Measurements from ENCODE around the gene CFAP46. TPM values are rescaled to one million over a fixed set of nuclear protein-coding genes. Genes with fewer than 3 reads are reported as not detected.
"Not testable (repeated sequence)": the region's sequence is repeated elsewhere in the genome, so short reads cannot be mapped to it uniquely, and the experiment has no call there.

CFAP46 gene
- total and polyA plus RNA-seq, 2 experiments from 2014 or later: 3.1 to 5.4 TPM

DNA sequence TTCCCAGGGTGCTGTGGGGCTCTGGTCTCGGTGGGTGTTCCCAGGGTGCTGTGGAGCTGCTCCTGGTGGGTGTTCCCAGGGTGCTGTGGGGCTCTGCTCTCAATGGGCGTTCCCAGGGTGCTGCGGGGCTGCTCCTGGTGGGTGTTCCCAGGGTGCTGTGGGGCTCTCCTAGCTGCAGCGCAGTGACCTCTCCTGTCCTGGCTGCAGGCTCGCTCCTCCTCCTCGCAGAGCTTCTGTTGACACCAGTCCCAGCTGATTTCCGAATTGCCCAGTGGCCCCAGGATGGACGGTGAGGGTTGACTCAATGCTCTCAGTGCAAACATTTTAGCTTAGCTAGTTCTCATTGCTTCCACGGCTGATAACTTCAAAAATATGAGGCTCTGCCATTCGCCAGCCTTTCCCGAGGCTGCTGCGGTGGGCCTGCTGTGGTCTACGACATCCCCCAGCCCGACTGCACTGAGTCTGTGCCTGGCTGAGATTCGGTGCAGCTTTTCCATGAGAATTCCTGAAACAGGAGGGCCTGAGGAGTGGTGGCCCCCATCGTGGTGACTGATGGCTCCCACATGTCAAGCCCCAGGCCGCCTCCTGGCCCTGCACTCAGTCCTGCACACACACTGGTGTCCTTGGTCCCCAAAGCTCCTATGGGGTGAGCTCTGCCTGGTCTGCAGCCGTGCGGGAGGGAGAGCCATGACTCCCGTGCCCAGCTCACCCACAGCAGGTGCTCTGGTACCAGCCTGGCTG, 98.1 kb downstream of the CFAP46 start (continued):
- TF ChIP-seq, protein P1, sequence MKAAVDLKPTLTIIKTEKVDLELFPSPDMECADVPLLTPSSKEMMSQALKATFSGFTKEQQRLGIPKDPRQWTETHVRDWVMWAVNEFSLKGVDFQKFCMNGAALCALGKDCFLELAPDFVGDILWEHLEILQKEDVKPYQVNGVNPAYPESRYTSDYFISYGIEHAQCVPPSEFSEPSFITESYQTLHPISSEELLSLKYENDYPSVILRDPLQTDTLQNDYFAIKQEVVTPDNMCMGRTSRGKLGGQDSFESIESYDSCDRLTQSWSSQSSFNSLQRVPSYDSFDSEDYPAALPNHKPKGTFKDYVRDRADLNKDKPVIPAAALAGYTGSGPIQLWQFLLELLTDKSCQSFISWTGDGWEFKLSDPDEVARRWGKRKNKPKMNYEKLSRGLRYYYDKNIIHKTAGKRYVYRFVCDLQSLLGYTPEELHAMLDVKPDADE (IDR thresholded peaks at IDR 0.05): no peak

DNA sequence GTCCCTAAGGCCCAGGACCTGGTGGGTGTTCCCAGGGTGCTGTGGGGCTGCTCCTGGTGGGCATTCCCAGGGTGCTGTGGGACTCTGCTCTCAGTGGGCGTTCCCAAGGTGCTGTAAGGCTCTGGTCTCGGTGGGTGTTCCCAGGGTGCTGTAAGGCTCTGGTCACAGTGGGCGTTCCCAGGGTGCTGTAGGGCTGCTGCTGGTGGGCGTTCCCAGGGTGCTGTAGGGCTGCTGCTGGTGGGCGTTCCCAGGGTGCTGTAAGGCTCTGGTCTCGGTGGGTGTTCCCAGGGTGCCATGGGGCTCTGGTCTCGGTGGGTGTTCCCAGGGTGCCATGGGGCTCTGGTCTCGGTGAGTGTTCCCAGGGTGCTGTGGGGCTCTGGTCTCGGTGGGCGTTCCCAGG, 99.1 kb downstream of the CFAP46 start:
- H3K4me3 ChIP-seq; H3K4me1 ChIP-seq (ENCODE audit: insufficient read depth); H3K27me3 ChIP-seq (ENCODE audit: insufficient read depth); H4K20me1 ChIP-seq (replicated peaks; ENCODE audit: insufficient read depth); H2AFZ ChIP-seq; H3K4me2 ChIP-seq; H3K4me1 Mint-ChIP-seq; H3K27me3 Mint-ChIP-seq (ENCODE audit: insufficient read depth, low read depth, poor library complexity); H3K27ac Mint-ChIP-seq; DNase-seq (ENCODE audit: low spot score); H3K27ac ChIP-seq (ENCODE audit: low read depth); H3K4me3 Mint-ChIP-seq; H3K9me2 ChIP-seq (ENCODE audit: insufficient read depth); H3K79me2 ChIP-seq (replicated peaks; ENCODE audit: insufficient read depth); H3F3A ChIP-seq (replicated peaks; ENCODE audit: low read depth); H3K36me3 ChIP-seq (ENCODE audit: insufficient read depth); ATAC-seq: not testable (repeated sequence)
- H3K9me3 Mint-ChIP-seq: peaks cover 28% of the 10 kb centered on the region
- H3K36me3 Mint-ChIP-seq (ENCODE audit: low read depth): peaks cover 11% of the 10 kb centered on the region; the same call in 2 of the 3 replicates

DNA sequence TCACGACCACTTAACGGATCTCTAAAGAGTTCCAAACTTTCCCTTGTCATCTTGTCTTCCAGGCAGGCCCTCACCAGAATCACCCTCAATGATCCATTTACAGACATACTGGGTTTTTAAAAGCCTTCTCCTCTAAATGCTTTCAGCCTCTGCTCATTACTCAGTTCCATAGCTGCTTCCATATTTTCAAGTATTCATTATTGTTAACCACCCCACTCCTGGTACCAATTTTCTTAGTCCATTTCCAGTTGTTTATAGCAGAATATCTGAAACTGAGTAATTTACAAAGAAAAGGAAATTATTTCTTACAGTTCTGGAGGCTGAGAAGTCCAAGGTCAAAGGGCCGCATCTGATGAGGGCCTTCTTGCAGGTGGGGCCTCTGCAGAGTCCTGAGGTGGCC, 100.0 kb downstream of the CFAP46 start:
- Mint-ChIP-seq H3K27me3 (ENCODE audit: insufficient read depth, low read depth, poor library complexity) (peaks cover 4% of the 10 kb centered on the region), H3K4me3 (no peak overlapping the region)

DNA sequence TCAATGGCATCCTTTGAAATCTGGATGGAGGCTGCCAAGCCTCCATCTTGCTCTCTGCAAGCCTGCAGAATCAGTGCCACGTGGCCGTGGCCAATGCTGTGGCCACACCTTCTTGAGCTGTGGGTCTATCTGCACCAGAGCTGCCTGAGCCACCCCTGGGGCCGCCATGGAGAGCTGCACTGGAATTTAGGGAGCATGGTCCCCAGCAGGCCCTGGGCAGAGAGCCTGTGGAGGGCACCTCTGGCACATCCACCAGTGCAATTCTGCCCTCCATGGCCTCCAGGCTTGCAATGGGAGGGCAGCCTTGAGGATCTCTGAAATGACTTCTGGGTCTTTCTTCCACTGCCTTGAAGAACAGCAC, 100.8 kb downstream of the CFAP46 start:
- no peaks in the 10 kb centered on the region for H3K27me3 ChIP-seq (ENCODE audit: insufficient read depth)
- peaks cover 11% of the 10 kb centered on the region; the same call in 2 of the 3 replicates for H3K36me3 Mint-ChIP-seq (ENCODE audit: low read depth)
- no peaks in the 10 kb centered on the region for H3K9me2 ChIP-seq (ENCODE audit: insufficient read depth)
- peaks cover 8% of the 10 kb centered on the region; the same call in 1 of the 2 replicates for H3F3A ChIP-seq (replicated peaks; ENCODE audit: low read depth)
- ATAC-seq (no peak), DNase-seq (ENCODE audit: low spot score) (no peak)
- H2AFZ ChIP-seq: no peak overlapping the region
- H3K4me3 Mint-ChIP-seq: no peak overlapping the region
- H3K4me1 ChIP-seq (ENCODE audit: insufficient read depth): no peaks in the 10 kb centered on the region
- H3K4me3 ChIP-seq: no peak overlapping the region
- peaks cover 31% of the 10 kb centered on the region for H3K9me3 Mint-ChIP-seq
- H4K20me1 ChIP-seq (replicated peaks; ENCODE audit: insufficient read depth): no peaks in the 10 kb centered on the region; the same call in 1 of the 2 replicates
- no peak overlapping the region for H3K27ac Mint-ChIP-seq
- no peak overlapping the region for H3K4me2 ChIP-seq
- H3K4me1 Mint-ChIP-seq: no peaks in the 10 kb centered on the region
- peaks cover 7% of the 10 kb centered on the region for H3K27me3 Mint-ChIP-seq (ENCODE audit: insufficient read depth, low read depth, poor library complexity)
- no peaks in the 10 kb centered on the region for H3K36me3 ChIP-seq (ENCODE audit: insufficient read depth)
- H3K79me2 ChIP-seq (replicated peaks; ENCODE audit: insufficient read depth): no peaks in the 10 kb centered on the region
- H3K27ac ChIP-seq (ENCODE audit: low read depth): no peak overlapping the region
- TF ChIP-seq, protein P1 (IDR thresholded peaks at IDR 0.05): no peak
- TF ChIP-seq EZH2 (IDR thresholded peaks at IDR 0.05; ENCODE audit: low read depth, unreplicated experiment) (no peak), CREB1 (CRISPR knock-in tag; IDR thresholded peaks at IDR 0.05; ENCODE audit: low read depth) (no peak)
- TF ChIP-seq, protein P2, sequence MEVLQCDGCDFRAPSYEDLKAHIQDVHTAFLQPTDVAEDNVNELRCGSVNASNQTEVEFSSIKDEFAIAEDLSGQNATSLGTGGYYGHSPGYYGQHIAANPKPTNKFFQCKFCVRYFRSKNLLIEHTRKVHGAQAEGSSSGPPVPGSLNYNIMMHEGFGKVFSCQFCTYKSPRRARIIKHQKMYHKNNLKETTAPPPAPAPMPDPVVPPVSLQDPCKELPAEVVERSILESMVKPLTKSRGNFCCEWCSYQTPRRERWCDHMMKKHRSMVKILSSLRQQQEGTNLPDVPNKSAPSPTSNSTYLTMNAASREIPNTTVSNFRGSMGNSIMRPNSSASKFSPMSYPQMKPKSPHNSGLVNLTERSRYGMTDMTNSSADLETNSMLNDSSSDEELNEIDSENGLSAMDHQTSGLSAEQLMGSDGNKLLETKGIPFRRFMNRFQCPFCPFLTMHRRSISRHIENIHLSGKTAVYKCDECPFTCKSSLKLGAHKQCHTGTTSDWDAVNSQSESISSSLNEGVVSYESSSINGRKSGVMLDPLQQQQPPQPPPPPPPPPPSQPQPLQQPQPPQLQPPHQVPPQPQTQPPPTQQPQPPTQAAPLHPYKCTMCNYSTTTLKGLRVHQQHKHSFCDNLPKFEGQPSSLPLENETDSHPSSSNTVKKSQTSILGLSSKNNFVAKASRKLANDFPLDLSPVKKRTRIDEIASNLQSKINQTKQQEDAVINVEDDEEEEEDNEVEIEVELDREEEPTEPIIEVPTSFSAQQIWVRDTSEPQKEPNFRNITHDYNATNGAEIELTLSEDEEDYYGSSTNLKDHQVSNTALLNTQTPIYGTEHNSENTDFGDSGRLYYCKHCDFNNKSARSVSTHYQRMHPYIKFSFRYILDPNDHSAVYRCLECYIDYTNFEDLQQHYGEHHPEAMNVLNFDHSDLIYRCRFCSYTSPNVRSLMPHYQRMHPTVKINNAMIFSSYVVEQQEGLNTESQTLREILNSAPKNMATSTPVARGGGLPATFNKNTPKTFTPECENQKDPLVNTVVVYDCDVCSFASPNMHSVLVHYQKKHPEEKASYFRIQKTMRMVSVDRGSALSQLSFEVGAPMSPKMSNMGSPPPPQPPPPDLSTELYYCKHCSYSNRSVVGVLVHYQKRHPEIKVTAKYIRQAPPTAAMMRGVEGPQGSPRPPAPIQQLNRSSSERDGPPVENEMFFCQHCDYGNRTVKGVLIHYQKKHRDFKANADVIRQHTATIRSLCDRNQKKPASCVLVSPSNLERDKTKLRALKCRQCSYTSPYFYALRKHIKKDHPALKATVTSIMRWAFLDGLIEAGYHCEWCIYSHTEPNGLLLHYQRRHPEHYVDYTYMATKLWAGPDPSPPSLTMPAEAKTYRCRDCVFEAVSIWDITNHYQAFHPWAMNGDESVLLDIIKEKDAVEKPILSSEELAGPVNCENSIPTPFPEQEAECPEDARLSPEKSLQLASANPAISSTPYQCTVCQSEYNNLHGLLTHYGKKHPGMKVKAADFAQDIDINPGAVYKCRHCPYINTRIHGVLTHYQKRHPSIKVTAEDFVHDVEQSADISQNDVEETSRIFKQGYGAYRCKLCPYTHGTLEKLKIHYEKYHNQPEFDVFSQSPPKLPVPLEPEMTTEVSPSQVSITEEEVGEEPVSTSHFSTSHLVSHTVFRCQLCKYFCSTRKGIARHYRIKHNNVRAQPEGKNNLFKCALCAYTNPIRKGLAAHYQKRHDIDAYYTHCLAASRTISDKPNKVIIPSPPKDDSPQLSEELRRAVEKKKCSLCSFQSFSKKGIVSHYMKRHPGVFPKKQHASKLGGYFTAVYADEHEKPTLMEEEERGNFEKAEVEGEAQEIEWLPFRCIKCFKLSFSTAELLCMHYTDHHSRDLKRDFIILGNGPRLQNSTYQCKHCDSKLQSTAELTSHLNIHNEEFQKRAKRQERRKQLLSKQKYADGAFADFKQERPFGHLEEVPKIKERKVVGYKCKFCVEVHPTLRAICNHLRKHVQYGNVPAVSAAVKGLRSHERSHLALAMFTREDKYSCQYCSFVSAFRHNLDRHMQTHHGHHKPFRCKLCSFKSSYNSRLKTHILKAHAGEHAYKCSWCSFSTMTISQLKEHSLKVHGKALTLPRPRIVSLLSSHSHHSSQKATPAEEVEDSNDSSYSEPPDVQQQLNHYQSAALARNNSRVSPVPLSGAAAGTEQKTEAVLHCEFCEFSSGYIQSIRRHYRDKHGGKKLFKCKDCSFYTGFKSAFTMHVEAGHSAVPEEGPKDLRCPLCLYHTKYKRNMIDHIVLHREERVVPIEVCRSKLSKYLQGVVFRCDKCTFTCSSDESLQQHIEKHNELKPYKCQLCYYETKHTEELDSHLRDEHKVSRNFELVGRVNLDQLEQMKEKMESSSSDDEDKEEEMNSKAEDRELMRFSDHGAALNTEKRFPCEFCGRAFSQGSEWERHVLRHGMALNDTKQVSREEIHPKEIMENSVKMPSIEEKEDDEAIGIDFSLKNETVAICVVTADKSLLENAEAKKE (CRISPR knock-in tag; IDR thresholded peaks at IDR 0.05): no peak

More for the DNA sequence above, 100.0 kb downstream of the CFAP46 start:
- Histone ChIP-seq H3K36me3 (ENCODE audit: insufficient read depth) (no peaks in the 10 kb centered on the region), H4K20me1 (replicated peaks; ENCODE audit: insufficient read depth) (no peaks in the 10 kb centered on the region; the same call in 1 of the 2 replicates), H3K27me3 (ENCODE audit: insufficient read depth) (no peaks in the 10 kb centered on the region), H3K4me3 (no peak overlapping the region), H3F3A (replicated peaks; ENCODE audit: low read depth) (peaks cover 4% of the 10 kb centered on the region; the same call in 1 of the 2 replicates), H3K4me1 (ENCODE audit: insufficient read depth) (no peaks in the 10 kb centered on the region), H3K27ac (ENCODE audit: low read depth) (no peak overlapping the region), H2AFZ (no peak overlapping the region), H3K79me2 (replicated peaks; ENCODE audit: insufficient read depth) (no peaks in the 10 kb centered on the region), H3K4me2 (no peak overlapping the region), H3K9me2 (ENCODE audit: insufficient read depth) (no peaks in the 10 kb centered on the region)
- Mint-ChIP-seq H3K4me1 (no peaks in the 10 kb centered on the region), H3K36me3 (ENCODE audit: low read depth) (peaks cover 11% of the 10 kb centered on the region; the same call in 2 of the 3 replicates), H3K27ac (no peak overlapping the region), H3K9me3 (peaks cover 28% of the 10 kb centered on the region)
- TF ChIP-seq EZH2phosphoT487 (IDR thresholded peaks at IDR 0.05; ENCODE audit: unreplicated experiment) (no peak), ZNF114 (CRISPR knock-in tag; IDR thresholded peaks at IDR 0.05) (no peak)
- no peak for DNase-seq (ENCODE audit: low spot score)
- no peak for ATAC-seq
